Breast epithelium (tissue), 3 donors: ENCODE measurements around the gene CCL13.

Experiments used
- CTCF ChIP-seq, 3 donors: fragments of 450-650 bp; IDR thresholded peaks; one replicate each; pipeline ENCODE4 v1.5.1; 2016 to 2017; ENCODE audit warnings: antibody characterized with exemption in 3 of 3, mild to moderate bottlenecking in 3 of 3, moderate library complexity in 3 of 3
- POLR2A ChIP-seq: fragments of 450-650 bp; IDR thresholded peaks from one replicate; pipeline ENCODE4 v1.6.1; 2016; ENCODE audit warnings: antibody characterized with exemption, mild to moderate bottlenecking, moderate library complexity

GRCh38 chr17:34375426-34375997 is 19.2 kb downstream of the CCL13 start:
- TF ChIP-seq POLR2A (no peak), CTCF (IDR thresholded peaks at IDR 0.05) (no peak)
